ENCODE measurements around the gene NDRG3. TPM values are rescaled to one million over a fixed set of nuclear protein-coding genes. Genes with fewer than 3 reads are reported as not detected.

The NDRG3 gene
- total RNA-seq, 1 experiment from 2014 or later, result 30.1 TPM

- ChIA-PET POLR2A (ENCODE audit: unreplicated experiment) (no interaction called here), CTCF (no interaction called here)
- Histone ChIP-seq H3K4me3 (ENCODE audit: low read length) (no peak overlapping the region), H3K27me3 (ENCODE audit: low read length) (no peaks in the 10 kb centered on the region), H3K4me2 (ENCODE audit: low read length) (no peak overlapping the region), H3K9me3 (ENCODE audit: low read length) (no peaks in the 10 kb centered on the region), H3K79me2 (ENCODE audit: low read length) (no peaks in the 10 kb centered on the region), H3K27ac (ENCODE audit: low read length) (no peak overlapping the region), H3K4me1 (ENCODE audit: insufficient read depth, low read length) (no peaks in the 10 kb centered on the region), H2AFZ (ENCODE audit: low read length) (no peak overlapping the region), H3F3A (ENCODE audit: low read length, unreplicated experiment) (no peaks in the 10 kb centered on the region), H4K20me1 (ENCODE audit: low read length) (no peaks in the 10 kb centered on the region), H3K9ac (ENCODE audit: low read length) (no peak overlapping the region), H3K9me2 (replicated peaks; ENCODE audit: low read length) (no peaks in the 10 kb centered on the region), H3K36me3 (ENCODE audit: low read depth, low read length) (peaks cover 17% of the 10 kb centered on the region; the same call in 1 of the 2 replicates)
- intact Hi-C loops (cut with micrococcal nuclease), result no loop called here
- DNase-seq, result no peak
- ATAC-seq, result no peak
- TF ChIP-seq EZH2 (IDR thresholded peaks at IDR 0.05; ENCODE audit: low read length, unreplicated experiment) (no peak), CTCF (conservative IDR thresholded peaks at IDR 0.05; ENCODE audit: low read depth, low read length) (no peak), EZH2phosphoT487 (IDR thresholded peaks at IDR 0.05; ENCODE audit: borderline replicate concordance, low read length) (no peak)
- BruUV-seq (replicated peaks), result no TSS peak
Observed at GRCh38 chr20:36786663-36787062, 40.8 kb upstream of the NDRG3 start.

- no TSS peak for BruUV-seq (replicated peaks)
- no peak overlapping the region for H3K27ac ChIP-seq (ENCODE audit: low read length)
- H3K9me3 ChIP-seq (ENCODE audit: low read length), result no peaks in the 10 kb centered on the region
- no peaks in the 10 kb centered on the region for H3K79me2 ChIP-seq (ENCODE audit: low read length)
- H3K36me3 ChIP-seq (ENCODE audit: low read depth, low read length), result peaks cover 15% of the 10 kb centered on the region; the same call in 1 of the 2 replicates
- H3K9me2 ChIP-seq (replicated peaks; ENCODE audit: low read length), result no peaks in the 10 kb centered on the region
- no peak overlapping the region for H3K9ac ChIP-seq (ENCODE audit: low read length)
- H2AFZ ChIP-seq (ENCODE audit: low read length), result no peak overlapping the region
- ChIA-PET CTCF (no interaction called here), POLR2A (ENCODE audit: unreplicated experiment) (no interaction called here)
- ATAC-seq (no peak), DNase-seq (no peak)
- H3K4me3 ChIP-seq (ENCODE audit: low read length), result no peak overlapping the region
- no peaks in the 10 kb centered on the region for H3K4me1 ChIP-seq (ENCODE audit: insufficient read depth, low read length)
- H4K20me1 ChIP-seq (ENCODE audit: low read length), result no peaks in the 10 kb centered on the region
- TF ChIP-seq CTCF (conservative IDR thresholded peaks at IDR 0.05; ENCODE audit: low read depth, low read length) (no peak), EZH2phosphoT487 (IDR thresholded peaks at IDR 0.05; ENCODE audit: borderline replicate concordance, low read length) (no peak), EZH2 (IDR thresholded peaks at IDR 0.05; ENCODE audit: low read length, unreplicated experiment) (no peak)
- no peaks in the 10 kb centered on the region for H3K27me3 ChIP-seq (ENCODE audit: low read length)
- no peaks in the 10 kb centered on the region for H3F3A ChIP-seq (ENCODE audit: low read length, unreplicated experiment)
- no peak overlapping the region for H3K4me2 ChIP-seq (ENCODE audit: low read length)
- intact Hi-C loops (cut with micrococcal nuclease), result no loop called here
Observed at GRCh38 chr20:36786246-36786645, 40.4 kb upstream of the NDRG3 start.

GRCh38 chr20:36785308-36785707 lies 39.4 kb upstream of the NDRG3 start:
- CTCF ChIA-PET, result no interaction called here
- TF ChIP-seq EZH2phosphoT487 (IDR thresholded peaks at IDR 0.05; ENCODE audit: borderline replicate concordance, low read length) (no peak), CTCF (conservative IDR thresholded peaks at IDR 0.05; ENCODE audit: low read depth, low read length) (no peak), EZH2 (IDR thresholded peaks at IDR 0.05; ENCODE audit: low read length, unreplicated experiment) (no peak)
- POLR2A ChIA-PET (ENCODE audit: unreplicated experiment), result no interaction called here
- Histone ChIP-seq H3K9ac (ENCODE audit: low read length) (no peak overlapping the region), H3F3A (ENCODE audit: low read length, unreplicated experiment) (no peaks in the 10 kb centered on the region), H3K4me1 (ENCODE audit: insufficient read depth, low read length) (no peaks in the 10 kb centered on the region), H3K4me2 (ENCODE audit: low read length) (no peak overlapping the region), H3K9me3 (ENCODE audit: low read length) (no peaks in the 10 kb centered on the region), H3K27me3 (ENCODE audit: low read length) (no peaks in the 10 kb centered on the region), H4K20me1 (ENCODE audit: low read length) (no peaks in the 10 kb centered on the region), H3K36me3 (ENCODE audit: low read depth, low read length) (peaks cover 15% of the 10 kb centered on the region; the same call in 1 of the 2 replicates), H3K9me2 (replicated peaks; ENCODE audit: low read length) (no peaks in the 10 kb centered on the region), H3K27ac (ENCODE audit: low read length) (no peak overlapping the region), H3K4me3 (ENCODE audit: low read length) (no peak overlapping the region), H2AFZ (ENCODE audit: low read length) (no peak overlapping the region), H3K79me2 (ENCODE audit: low read length) (no peaks in the 10 kb centered on the region)
- intact Hi-C loops (cut with micrococcal nuclease), result no loop called here
- DNase-seq (no peak), ATAC-seq (no peak)
- no TSS peak for BruUV-seq (replicated peaks)

Measured in PC-3 (cell line).